Spleen (tissue), 11 donors: ENCODE data around the gene ZNF367. TPM values are rescaled to one million over a fixed set of nuclear protein-coding genes. Genes with fewer than 3 reads are reported as not detected.

Experiments used
- DNase-seq: peaks from one replicate; pipeline ENCODE4 v3.0.0-alpha.2; 2020
- H3K27ac ChIP-seq, 8 donors: fragments of 200-600 bp; sonication (generic) in 7 of 8; 1 replicate in 4 of 8; 2 replicates in 4 of 8; pipeline versions ENCODE4 v1.5.0 to v1.8.0; 2016 to 2021; ENCODE audit warnings: inconsistent platforms in 4 of 8, mild to moderate bottlenecking in 4 of 8, moderate library complexity in 1 of 8
- H3K27me3 ChIP-seq, 7 donors: fragments of 200-600 bp; sonication (generic) in 6 of 7; replicated peaks in 1 of 7; 1 replicate in 4 of 7; 2 replicates in 3 of 7; pipeline versions ENCODE4 v1.5.0 to v1.8.0; 2016 to 2021; ENCODE audit warnings: inconsistent platforms in 3 of 7, mild to moderate bottlenecking in 1 of 7
- H3K36me3 ChIP-seq, 6 donors: fragments of 200-600 bp; sonication (generic) in 5 of 6; 1 replicate in 4 of 6; 2 replicates in 2 of 6; pipeline versions ENCODE4 v1.5.0 to v1.8.0; 2016 to 2021; ENCODE audit warnings: inconsistent platforms in 2 of 6
- H3K4me1 ChIP-seq, 6 donors: fragments of 200-600 bp; sonication (generic) in 5 of 6; 1 replicate in 3 of 6; 2 replicates in 3 of 6; pipeline versions ENCODE4 v1.5.0 to v1.8.0; 2016 to 2021; ENCODE audit warnings: inconsistent platforms in 3 of 6
- H3K4me3 ChIP-seq, 8 donors: fragments of 200-600 bp; sonication (generic) in 7 of 8; 1 replicate in 4 of 8; 2 replicates in 4 of 8; pipeline versions ENCODE4 v1.5.0 to v1.8.0; 2016 to 2021; ENCODE audit warnings: inconsistent platforms in 4 of 8, mild to moderate bottlenecking in 4 of 8, moderate library complexity in 2 of 8
- H3K9me3 ChIP-seq, 8 donors: fragments of 200-600 bp; sonication (generic) in 7 of 8; 1 replicate in 4 of 8; 2 replicates in 4 of 8; pipeline versions ENCODE4 v1.5.0 to v1.8.0; 2016 to 2021; ENCODE audit warnings: inconsistent platforms in 4 of 8
- POLR2A ChIP-seq, 3 donors: fragments of 450-650 bp; IDR thresholded peaks; one replicate each; pipeline ENCODE4 v1.5.1; 2017; ENCODE audit warnings: antibody characterized with exemption in 3 of 3, mild to moderate bottlenecking in 1 of 3
- POLR2AphosphoS5 ChIP-seq, 3 donors: sonication (generic); formaldehyde crosslinking; IDR thresholded peaks; one replicate each; pipeline ENCODE4 v1.5.1; 2017; ENCODE audit warnings: antibody characterized with exemption in 3 of 3
- WGBS, 5 donors: extraction: QIAGEN DNeasy Blood & Tissue Kit in 3 of 5; methylation state at CpG; one replicate each; pipeline versions ENCODE4 v1.1.5 to v1.1.7; 2013 to 2018; 5-methylcytosine and 5-hydroxymethylcytosine counted together
- intact Hi-C: fragments of 100-400 bp; cut with DNase I; formaldehyde crosslinking; loops from one replicate; pipeline ENCODE4 v1.15.0; 2023; ENCODE audit warnings: low total_unique reads
- polyA plus RNA-seq, 3 donors: library from polyadenylated mRNA; stranded (reverse); fragments of 200-250 nt; gene quantifications; one replicate each; pipeline ENCODE4 v1.2.1, GENCODE V29; 2013
- total RNA-seq, 7 donors: library from RNA; depleted of rRNA in 3 of 7; stranded (reverse); fragments of >200 nt in 3 of 7; fragmentation: NEBNext Ultra II Directional in 4 of 7; extraction: Animal tissue kit (Norgen Biotek cat#: 25700) in 4 of 7; gene quantifications; one replicate each; pipeline versions ENCODE4 v1.1.0 to v1.2.1, GENCODE V29; 2016 to 2021
- TF ChIP-seq, protein P1 (sequence below), 11 experiments: fragments of 200-600 bp in 7 of 11; fragments of 450-650 bp in 4 of 11; sonication (generic) in 4 of 11; IDR thresholded peaks in 8 of 11; conservative IDR thresholded peaks in 3 of 11; 1 replicate in 7 of 11; 2 replicates in 4 of 11; pipeline versions ENCODE4 v1.4.0 to v1.8.0; 2016 to 2021; ENCODE audit warnings: antibody characterized with exemption in 11 of 11, inconsistent platforms in 4 of 11, mild to moderate bottlenecking in 1 of 11
- donor health status: healthy with polysubstance abuse.
- donor health status: DM: no; HTN: no; CAD: no; lungs with moderate emphysema.
- donor health status: DM: no; HTN: no; CAD: no.
- donor health status: Bipolar disorder and iron deficiency.
- donor health status: healthy.
- donor health status: DM: no; HTN: no; CAD: no.
- donor health status: DM: yes; HTN: yes; CAD: no.

Gene ZNF367
- total and polyA plus RNA-seq, 10 donors = 0.93 to 3.7 (median 1.9) TPM

DNA sequence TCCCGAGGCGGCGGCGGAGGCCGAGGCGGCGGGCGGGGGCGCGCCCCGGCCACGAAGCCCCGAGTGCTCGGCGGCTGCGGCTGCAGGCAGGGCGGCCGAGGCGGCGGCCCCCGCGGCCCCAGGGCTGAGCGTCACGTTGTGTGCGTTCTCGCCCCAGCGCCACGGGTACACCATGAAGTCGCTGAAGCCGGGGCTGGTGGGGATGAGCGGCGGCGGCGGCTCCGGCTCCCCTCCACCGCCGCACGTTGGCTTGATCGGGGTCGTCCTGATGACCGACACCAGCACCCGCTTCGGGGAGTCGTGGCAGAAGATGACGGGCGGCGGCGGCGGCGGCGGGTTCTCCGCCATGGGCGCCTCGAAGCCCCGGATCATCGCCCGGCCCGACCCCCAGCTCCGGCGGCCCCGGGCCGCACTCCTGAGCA lies 498 bp downstream of the ZNF367 start:
- TF ChIP-seq POLR2A (IDR thresholded peaks at IDR 0.05) = no peak
- TF ChIP-seq, protein P1, sequence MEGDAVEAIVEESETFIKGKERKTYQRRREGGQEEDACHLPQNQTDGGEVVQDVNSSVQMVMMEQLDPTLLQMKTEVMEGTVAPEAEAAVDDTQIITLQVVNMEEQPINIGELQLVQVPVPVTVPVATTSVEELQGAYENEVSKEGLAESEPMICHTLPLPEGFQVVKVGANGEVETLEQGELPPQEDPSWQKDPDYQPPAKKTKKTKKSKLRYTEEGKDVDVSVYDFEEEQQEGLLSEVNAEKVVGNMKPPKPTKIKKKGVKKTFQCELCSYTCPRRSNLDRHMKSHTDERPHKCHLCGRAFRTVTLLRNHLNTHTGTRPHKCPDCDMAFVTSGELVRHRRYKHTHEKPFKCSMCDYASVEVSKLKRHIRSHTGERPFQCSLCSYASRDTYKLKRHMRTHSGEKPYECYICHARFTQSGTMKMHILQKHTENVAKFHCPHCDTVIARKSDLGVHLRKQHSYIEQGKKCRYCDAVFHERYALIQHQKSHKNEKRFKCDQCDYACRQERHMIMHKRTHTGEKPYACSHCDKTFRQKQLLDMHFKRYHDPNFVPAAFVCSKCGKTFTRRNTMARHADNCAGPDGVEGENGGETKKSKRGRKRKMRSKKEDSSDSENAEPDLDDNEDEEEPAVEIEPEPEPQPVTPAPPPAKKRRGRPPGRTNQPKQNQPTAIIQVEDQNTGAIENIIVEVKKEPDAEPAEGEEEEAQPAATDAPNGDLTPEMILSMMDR (IDR thresholded peaks at IDR 0.05 in 8 of 11, conservative IDR thresholded peaks at IDR 0.05 in 3 of 11) = no peak
- DNase-seq = peak; percentile 92
- Histone ChIP-seq H3K36me3 (no peaks in the 10 kb centered on the region), H3K9me3 (no peaks in the 10 kb centered on the region), H3K4me3 (peak overlapping the region; percentile 71 to 95 (median 89)), H3K4me1 (peaks cover 14 to 68% (median 56%) of the 10 kb centered on the region in 6 donors), H3K27me3 (no peaks in the 10 kb centered on the region), H3K27ac (peak overlapping the region; percentile 93 to 99 (median 98))
- 0 to 1% (median 0%) methylated on average over 3 to 62 of the region's 62 CpGs; no CpG with 5 or more reads in 1 of the 5 donors for WGBS, 5 donors
- intact Hi-C loops = loop anchor here (2.0 kb wide), 1 partner anchor 31 kb away; no protein-coding TSS in a partner anchor

- H3K4me1 ChIP-seq = peaks cover 14 to 73% (median 59%) of the 10 kb centered on the region in 6 donors
- TF ChIP-seq POLR2A (IDR thresholded peaks at IDR 0.05) (peak in 2 of 3 donors; percentile 63 to 72), POLR2AphosphoS5 (IDR thresholded peaks at IDR 0.05) (peak; percentile 93 to 96 (median 94))
- TF ChIP-seq, protein P1 (IDR thresholded peaks at IDR 0.05 in 8 of 11, conservative IDR thresholded peaks at IDR 0.05 in 3 of 11) = peak in 5 of 11 experiments; percentile 14 to 32 (median 19)
- intact Hi-C loops = no loop called here
Observed at GRCh38 chr9:96417051-96417586, 1.1 kb downstream of the ZNF367 start.

DNA sequence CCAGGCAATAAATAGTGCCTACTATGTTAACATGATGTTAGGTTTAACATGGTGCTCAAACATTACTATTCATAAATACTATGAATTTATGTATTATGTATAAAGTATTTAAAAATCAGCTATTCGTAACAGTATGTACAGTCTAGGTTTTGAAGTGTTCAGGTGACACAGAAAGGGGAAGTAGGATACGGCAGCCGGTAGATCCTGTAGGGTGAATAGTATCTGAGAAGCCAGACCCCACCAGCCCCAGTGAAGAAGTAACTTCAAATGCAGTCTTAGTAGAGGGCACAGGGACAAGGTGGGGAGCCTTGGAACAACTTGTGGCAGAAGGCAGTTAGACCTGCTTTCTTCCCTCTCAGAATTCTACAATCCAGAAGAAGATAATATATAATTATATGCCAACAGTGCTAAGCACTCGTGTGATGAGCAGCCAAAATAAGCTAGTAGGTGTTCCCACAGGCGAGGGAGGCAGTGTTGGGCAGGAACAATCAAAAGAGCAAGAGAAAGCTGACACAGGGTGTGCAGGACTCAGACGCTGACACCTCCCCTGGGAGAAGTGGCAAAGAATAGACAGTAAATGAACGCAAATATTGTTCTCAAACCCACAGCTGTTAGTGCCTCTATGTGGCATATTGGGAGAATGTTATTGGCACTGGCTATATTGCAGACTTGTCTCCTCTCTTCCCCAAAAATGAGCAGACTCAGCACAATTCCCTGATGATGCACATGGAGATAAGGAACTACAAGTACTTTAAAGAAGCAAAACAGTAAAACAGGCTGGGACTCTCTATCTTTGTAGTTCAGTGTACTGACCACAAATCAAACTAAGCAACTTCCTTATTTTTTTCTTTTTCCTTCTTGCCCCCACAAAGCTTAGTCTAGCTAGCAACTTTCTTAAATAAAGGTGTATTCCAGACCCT lies 4.6 kb downstream of the ZNF367 start:
- Histone ChIP-seq H3K9me3 (no peaks in the 10 kb centered on the region), H3K4me1 (peaks cover 5 to 59% (median 39%) of the 10 kb centered on the region in 6 donors), H3K36me3 (no peaks in the 10 kb centered on the region), H3K27me3 (no peaks in the 10 kb centered on the region), H3K4me3 (peak overlapping the region in 2 of 8 donors; percentile 5 to 54), H3K27ac (peak overlapping the region in 7 of 8 donors; percentile 33 to 84 (median 71))
- TF ChIP-seq POLR2A (IDR thresholded peaks at IDR 0.05) = no peak
- TF ChIP-seq, protein P1 (IDR thresholded peaks at IDR 0.05 in 8 of 11, conservative IDR thresholded peaks at IDR 0.05 in 3 of 11) = no peak
- TF ChIP-seq POLR2AphosphoS5 (IDR thresholded peaks at IDR 0.05) = no peak
- WGBS, 5 donors = 17 to 30% (median 21%) methylated on average over 7 of the region's 7 CpGs
- no peak for DNase-seq
- intact Hi-C loops = no loop called here

More at GRCh38 chr9:96417051-96417586, 1.1 kb downstream of the ZNF367 start:
- 0 to 1% (median 0%) methylated on average over 13 to 50 of the region's 50 CpGs for WGBS, 5 donors
- peak overlapping the region; percentile 71 to 95 (median 89) for H3K4me3 ChIP-seq
- peak overlapping the region; percentile 93 to 99 (median 98) for H3K27ac ChIP-seq
- H3K36me3 ChIP-seq = no peaks in the 10 kb centered on the region
- no peaks in the 10 kb centered on the region for H3K9me3 ChIP-seq
- peak; percentile 97 for DNase-seq
- H3K27me3 ChIP-seq = no peaks in the 10 kb centered on the region
